PC-9 (cell line): ENCODE measurements around the gene INHBE.

Experiments
- CTCF ChIP-seq: fragments of 200-600 bp; sonication (generic); conservative IDR thresholded peaks from 2 replicates; pipeline ENCODE4 v1.6.1; 2017; ENCODE audit warnings: mixed run types, antibody characterized with exemption, mild to moderate bottlenecking, moderate library complexity
- EZH2 ChIP-seq: fragments of 200-600 bp; sonication (generic); IDR thresholded peaks from 2 replicates; pipeline ENCODE4 v1.8.0; 2017; ENCODE audit warnings: antibody characterized with exemption, low read depth

GRCh38 chr12:57491393-57492280 lies 36.5 kb downstream of the INHBE start:
- TF ChIP-seq CTCF (0 out of 2 replicates have a peak, but pooled peaks have one; percentile 27), EZH2 (no peak)
